GM12873 (cell line): ENCODE results near the gene ATXN7L2.

Experiments used
- TF ChIP-seq, protein P1 (sequence below): IDR thresholded peaks from 2 replicates; pipeline ENCODE4 v1.5.1; 2012; ENCODE audit warnings: low read depth, mild to moderate bottlenecking, moderate library complexity, low read length, control low read depth; ENCODE audit not compliant: insufficient read depth; ENCODE audit errors: missing control alignments

The ATXN7L2 gene, protein sequence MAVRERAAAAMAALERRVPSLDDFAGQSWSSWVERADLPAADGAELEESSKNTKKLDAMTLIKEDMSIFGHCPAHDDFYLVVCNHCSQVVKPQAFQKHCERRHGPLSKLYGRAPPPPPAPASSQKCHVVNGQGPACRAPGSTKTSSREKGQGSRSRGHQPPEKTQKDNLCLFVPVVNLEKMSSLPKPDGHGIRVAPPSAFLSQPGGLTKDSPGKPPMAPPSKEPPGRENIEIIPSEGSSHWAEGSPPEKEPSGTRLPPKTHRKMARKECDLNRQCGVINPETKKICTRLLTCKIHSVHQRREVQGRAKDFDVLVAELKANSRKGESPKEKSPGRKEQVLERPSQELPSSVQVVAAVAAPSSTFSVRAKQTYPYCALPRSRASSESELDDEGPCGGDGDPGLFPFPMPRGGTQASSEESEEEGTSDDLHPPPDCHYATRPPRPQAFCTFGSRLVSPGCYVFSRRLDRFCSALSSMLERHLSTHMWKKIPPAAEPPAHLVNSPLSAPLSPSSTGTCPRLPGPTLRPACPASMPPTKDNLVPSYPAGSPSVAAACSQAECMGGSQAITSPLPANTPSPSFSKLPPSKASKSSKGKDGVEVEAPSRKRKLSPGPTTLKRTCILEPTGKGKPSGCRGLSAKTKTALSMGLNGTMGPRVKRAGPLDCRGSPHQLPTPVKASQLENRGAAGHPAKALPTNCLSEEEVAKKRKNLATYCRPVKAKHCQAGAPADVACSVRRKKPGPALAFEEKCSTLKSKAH

DNA sequence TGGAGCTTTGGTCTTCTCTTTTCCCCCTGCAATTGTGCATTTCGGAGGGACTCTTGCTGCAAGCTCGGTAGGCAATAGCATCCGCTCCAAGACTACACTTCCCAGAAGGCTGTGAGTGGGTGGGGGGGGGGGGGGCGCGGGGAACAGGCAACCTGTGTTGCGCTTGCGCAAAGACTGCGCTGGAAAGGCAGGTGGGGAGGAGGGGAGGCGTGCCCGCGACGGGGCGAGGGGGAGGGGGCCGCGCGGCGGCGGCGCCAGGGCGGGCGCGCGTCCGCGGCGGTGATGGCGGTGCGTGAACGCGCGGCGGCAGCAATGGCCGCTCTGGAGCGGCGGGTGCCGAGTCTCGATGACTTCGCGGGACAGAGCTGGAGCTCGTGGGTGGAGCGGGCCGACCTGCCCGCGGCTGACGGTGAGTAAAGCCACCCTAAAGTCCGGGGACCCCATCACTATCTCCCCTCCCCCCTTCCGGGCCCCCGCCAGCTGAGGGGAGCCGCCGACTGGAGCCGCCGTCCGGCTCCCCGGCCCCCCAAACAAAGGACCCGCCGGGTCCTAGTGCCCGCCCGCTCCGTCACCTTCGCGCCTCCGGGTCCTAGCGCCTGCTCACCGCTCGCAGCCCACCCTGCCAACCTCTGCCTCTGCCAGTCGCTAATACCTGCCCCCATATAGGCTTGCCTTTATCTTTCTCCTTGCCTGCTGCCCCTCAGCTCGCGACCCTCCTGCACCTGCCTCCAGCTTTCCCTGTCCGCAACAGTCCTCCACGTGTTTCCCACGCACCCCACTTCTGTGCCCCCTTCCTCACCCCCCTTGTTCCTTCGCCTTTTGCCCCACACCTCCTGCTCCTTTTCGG is at the start of gene ATXN7L2:
Gene ATXN7L2 (plus strand): TSS at position 234 of the 847 bp plus-strand sequence. CDS start 49 bp downstream, at position 283.
- TF ChIP-seq, protein P1, sequence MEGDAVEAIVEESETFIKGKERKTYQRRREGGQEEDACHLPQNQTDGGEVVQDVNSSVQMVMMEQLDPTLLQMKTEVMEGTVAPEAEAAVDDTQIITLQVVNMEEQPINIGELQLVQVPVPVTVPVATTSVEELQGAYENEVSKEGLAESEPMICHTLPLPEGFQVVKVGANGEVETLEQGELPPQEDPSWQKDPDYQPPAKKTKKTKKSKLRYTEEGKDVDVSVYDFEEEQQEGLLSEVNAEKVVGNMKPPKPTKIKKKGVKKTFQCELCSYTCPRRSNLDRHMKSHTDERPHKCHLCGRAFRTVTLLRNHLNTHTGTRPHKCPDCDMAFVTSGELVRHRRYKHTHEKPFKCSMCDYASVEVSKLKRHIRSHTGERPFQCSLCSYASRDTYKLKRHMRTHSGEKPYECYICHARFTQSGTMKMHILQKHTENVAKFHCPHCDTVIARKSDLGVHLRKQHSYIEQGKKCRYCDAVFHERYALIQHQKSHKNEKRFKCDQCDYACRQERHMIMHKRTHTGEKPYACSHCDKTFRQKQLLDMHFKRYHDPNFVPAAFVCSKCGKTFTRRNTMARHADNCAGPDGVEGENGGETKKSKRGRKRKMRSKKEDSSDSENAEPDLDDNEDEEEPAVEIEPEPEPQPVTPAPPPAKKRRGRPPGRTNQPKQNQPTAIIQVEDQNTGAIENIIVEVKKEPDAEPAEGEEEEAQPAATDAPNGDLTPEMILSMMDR, result no peak

DNA sequence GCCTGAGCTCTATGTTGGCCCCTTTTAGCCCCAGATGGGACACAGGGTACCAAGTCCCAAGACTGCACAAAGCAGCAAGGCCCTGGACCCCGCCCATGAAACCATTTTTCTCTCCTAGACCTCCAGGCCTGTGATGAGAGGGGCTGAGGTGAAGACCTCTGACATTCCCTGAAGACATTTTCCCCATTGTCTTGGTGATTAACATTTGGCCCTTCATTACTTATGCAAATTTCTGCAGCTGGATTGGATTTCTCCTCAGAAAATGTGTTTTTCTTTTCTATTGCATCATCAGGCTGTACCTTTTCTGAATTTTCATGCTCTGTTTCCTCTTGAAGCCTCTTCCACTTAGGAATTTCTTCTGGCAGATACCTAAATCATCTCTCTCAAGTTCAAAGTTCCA is 49.2 kb upstream of the ATXN7L2 start:
- TF ChIP-seq, protein P1, result no peak

DNA sequence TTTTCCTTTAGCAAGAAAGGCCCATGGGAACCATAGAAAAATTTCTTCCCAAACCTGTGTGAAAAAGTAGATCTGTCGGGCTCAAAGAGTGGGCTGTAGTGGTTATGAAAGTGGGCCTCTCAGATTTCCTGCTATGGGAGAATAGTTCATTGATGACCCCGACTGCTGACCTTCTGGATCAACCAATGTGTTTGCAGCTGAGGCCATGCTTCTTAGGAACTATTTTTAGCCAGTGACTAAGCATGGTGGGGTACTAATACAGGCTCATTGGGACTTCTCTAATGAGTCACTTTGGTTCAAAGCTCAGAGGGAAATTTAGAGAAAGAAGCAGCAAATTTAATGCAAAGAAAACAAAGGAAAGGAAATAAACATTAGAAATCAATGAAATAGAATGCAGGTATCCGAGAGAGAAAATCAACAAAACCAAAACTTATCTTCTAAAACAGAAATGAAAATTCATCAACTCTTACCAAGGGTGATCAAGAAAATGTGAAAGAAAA is 44.9 kb upstream of the ATXN7L2 start:
- TF ChIP-seq, protein P1, result no peak

DNA sequence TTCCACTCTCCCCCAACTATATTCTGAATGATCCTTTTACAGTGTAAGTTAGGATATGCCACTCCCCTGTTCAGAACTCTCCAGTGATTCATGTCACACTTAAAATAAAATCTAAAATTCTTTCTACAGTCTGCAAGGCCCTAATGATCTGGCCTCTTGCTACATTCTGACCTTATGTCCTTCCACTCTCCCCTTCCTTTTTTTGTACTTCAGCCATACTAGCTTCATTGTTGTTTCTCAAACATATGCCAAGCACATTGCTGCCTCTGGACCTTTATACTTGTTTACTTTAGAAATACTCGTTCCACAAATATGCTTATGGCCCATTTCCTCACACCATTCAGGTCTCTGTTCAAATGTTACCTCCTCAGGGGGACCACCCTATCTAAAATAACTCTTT is 42.6 kb upstream of the ATXN7L2 start:
- TF ChIP-seq, protein P1, result no peak

DNA sequence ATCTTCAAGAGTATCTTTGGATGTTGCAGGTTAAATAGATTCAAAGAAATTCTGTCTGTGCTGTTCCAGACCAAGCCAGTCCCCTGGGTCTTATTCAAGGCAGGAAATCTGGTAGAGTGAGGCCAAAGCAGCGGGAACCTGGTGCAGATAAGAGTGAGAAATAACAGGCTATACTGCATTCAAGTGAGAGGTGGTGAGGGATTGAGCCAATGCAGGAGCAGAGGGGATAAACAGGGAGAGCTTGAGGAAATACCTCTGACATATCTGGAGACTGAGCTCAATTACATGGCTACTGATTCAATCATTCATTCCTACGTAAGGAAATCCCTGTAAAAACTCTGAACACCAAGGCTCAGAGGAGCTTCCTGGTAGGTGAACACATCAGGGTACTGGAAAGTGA is 40.2 kb upstream of the ATXN7L2 start:
- TF ChIP-seq, protein P1, result no peak

DNA sequence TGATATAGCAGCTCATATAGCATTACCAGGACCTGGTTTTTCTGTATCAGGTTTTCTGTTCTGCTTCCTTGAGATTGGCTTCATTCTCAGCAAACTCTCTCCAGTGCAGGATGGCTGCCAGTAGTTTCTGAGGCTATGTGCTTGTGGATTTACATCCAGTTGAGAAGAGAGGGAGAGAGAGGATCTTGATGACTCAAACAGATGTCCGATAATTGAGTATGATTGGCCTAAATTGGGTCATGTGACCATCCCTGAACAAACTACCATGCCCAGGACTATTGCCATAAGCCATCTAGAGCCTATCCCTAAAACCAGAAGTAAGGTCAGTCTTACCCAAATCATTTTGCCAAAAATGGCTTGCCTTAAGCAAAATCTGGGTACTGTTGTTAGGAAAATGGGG is 39.4 kb upstream of the ATXN7L2 start:
- TF ChIP-seq, protein P1, result no peak
